HuH-7.5 (cell line): ENCODE measurements around the gene CDCP1.

Experiments
- DNase-seq: peaks from one replicate; pipeline ENCODE4 v3.0.0; 2011; ENCODE audit warnings: low spot score

The CDCP1 gene

DNA sequence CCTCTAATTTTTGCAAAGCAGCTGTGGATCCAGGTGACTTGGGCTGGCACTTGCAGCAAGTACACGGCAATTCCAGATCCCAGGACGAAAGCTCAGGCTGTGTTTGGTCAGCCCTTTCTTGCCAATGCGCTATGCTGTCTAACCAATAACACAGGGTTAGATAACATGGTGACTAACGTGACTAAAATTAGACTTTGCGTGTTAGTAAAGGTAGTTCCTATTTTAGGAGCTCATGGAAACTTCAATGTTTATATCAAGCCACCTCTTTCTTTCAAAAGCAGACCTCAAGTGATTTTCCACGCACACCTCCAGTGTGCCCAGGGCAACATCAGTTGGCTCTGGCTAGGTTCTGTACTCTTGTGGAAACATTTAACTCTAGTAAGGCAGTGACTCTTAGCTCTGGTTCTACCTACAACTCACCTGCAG lies 32.5 kb downstream of the CDCP1 start:
- no peak for DNase-seq

DNA sequence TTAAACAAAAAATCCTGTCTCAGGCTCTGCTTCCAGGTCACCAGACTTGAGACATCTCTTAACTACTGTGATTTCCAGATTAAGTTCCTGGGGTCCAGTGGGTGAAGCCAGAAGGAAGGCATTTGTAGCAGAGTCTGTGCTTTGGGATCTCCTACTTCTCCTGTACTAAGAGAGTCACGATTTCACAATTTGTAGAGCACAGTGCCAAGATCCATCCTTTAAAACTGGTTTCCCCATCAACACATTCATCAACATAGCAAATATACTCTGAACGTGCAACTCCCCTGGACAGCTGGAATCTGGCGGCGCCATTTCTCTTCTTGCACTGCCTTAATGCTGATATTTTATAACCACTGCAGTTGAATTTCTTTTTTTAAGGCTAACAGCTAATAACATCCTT lies 33.2 kb downstream of the CDCP1 start:
- DNase-seq, result no peak

DNA sequence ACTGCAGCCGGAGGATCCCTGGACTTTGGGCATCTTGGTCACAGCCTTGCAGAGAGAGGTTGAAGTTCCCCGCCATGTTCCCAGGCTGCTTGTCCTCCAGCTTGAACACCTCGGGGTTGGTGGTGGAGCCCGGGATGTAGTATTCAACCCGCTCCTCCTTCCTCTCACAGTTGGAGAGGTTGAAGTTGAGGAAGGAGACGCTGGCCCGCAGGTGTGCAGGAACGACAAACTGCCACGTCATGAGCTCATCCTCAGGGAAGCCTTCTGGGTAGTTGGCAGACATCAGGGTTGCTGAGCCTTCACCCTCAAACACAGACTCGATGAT lies 35.7 kb downstream of the CDCP1 start:
- no peak for DNase-seq

DNA sequence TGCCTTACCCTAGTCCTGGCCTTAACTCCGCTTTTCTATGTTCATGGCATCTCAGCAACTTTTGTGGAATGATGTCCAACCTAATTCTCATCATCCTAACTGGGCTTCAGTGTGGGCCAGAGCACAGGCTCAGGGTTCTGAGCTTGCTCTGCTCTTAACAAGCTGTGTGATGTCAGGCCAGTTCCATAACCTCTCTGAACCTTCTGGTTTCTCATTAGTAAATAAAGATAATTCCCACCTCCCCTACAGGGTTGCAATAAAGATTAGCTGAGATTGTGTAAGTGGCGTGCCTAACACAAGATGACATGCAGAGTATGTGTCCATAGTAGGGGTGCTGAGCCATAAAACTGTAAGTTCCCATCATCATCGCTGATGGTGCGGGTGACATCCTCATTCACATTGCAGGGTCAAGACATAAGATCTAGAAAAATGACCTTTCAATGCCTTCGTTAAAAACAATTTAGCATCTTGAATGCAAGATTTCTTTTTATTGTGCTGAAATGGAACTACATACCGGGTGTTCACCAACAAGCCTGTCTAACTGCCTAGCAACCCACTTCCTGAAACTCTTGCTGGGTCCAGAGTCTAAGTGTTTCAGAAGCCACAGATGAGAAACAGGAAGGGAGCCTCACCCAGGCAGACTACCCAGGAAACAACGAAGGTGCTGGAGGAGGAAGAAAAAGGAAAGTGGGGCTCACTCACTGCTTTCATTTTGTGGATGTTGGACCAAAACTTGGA lies 36.2 kb downstream of the CDCP1 start:
- DNase-seq, result peak; percentile 42

DNA sequence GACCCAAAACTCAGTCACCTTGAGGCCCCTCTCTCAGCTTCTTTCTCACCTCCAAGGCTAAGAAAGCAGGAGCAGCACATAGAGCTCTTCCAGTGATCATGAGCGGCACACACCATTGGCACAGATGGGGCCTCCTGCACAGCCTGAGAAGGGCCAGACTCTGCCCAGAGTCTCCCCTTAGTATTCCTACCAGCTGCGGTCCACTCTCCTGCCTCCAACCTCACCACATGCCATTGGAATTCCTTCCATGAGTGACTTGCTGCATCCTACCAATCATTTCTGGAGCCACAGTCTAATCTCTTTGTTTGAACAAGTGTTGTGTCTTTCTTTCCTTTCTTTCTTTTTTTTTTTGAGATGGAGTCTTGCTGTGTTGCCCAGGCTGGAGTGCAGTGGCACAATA lies 39.3 kb downstream of the CDCP1 start:
- no peak for DNase-seq

DNA sequence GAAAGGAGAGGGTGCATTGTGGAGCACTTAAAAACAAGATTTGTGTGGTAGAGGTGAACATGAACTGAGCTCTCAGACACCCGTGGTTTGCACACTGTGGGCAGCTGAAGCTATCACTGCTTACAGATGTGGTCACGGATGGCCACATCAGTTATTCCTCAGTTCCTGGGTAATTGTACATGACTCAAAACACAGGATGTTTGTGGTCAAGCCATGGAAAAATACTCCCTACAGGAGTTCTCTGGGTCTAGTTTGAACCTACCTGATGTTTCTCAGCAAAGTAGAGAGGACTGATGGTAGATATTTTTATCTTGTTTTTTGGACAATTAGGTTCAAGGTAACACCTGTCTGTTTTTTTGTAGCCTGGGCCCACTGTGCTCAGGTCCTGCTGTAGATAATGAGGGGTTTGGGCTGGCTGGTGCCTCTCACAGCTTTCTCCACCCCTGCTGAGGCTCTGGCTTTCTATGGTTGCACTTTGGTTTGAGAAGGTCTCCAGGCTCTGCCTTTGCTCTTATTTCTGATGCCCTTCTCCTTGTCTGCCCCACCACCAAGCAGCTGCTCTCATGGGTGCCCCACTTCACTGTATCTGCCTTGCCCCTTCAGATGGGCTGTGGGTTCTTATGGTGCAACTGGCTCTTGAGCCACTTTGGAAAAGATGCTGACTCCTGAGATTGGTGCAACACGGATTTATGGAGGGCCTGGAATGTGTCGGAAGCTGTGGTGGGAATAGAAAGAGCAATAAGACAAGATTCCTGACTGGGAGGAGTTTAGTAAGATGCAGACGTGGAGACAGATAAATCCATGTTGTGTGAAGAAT lies 40.1 kb downstream of the CDCP1 start:
- no peak for DNase-seq

DNA sequence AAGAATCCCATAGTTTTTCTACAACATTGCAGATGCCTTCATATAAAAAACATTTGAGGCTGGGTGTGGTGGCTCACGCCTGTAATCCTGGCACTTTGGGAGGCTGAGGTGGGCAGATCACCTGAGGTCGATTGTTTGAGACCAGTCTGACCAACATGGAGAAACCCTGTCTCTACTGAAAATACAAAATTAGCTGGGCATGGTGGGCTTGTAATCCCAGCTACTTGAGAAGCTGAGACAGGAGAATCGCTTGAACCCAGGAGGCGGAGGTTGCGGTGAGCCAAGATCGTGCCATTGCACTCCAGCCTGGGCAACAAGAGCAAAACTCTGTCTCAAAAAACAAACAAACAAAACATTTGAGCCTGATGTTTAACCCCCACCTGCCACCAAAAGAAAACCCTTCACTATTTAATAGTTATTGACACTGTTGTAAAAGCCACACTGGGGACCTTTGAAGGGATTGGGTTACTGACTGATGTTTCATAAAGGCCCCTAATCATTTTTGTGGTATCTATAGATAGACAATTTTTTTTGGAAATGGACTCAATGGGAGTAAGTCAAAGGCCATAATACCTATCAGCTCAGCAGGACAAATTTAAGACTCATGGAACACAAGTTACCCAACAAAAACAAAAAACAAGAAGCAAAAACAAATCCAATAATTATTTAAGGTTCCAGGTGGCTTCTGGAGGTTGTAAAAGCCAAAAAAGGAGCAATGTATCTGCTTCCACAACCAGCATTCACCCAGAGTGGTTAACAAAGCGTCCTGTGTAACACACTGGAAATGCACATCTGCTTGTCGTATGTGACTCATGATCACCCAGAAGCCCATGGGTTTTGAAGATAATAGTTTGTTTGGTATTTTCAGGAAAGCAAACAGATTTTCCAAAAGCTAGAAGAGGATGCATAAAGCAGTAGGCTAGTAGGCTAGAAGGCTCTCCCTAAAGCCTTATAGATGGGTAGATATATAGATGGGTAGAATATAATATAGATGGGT lies 41.2 kb downstream of the CDCP1 start:
- no peak for DNase-seq

DNA sequence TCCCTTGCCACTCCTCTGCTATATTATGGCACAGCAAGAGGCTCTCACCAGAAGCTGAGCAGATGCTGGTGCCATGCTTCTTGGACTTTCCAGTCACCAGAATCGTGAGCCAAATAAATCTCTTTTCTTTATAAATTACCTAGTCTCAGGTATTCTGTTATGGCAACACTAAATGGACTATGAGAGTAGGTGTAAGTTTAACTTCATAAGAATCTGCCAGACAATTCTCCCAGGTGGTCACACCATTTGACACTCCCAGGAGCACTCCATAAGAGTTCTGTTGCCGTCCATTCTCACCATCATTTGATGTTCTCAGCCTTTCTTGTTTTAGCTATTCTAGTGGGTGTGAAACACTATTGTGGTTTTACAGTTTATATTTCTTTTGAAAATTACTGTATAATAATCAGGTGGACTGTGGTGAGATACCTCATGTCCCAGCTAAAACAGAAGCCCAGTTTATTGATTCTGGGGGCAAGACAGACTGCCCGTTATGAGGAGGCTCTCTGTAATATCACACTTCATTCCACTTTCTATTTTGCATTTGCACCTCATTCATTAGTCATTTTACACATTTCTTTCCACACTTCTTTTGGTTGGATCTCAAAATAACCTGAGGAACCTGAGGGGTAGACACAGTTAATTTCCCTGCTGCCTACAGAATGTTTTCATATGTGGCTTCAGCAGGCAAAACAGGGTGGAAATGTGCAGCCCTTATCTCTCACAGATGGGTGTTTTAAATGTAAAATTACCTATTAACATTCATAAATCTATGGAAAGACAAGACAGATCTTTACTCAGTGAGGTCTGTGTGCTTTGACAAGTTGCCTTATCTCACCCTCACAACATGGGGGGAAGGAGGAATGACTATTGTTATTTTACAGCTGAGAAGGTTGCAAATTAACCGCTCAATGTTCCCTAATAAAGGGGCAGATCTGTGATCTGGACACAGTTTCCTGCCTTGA lies 42.1 kb downstream of the CDCP1 start:
- no peak for DNase-seq

DNA sequence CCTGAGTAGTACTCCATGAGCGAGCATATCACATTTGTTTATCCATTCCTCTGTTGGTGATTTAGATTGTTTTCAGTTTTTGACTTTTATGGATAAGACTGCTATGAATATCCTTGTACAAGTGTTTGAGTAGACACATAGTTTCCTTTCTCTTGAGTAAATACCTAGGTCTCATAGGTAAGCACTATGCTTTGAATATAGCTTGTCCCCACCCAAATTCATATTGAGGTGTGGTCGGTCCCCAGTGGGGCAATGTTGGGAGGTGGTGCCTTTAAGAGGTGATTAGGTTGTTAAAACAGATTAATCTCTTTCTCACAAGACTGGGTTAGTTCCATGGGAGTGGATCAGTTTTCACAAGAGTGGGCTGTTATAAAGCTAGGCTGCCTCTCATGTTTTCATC lies 42.8 kb downstream of the CDCP1 start:
- DNase-seq, result no peak

DNA sequence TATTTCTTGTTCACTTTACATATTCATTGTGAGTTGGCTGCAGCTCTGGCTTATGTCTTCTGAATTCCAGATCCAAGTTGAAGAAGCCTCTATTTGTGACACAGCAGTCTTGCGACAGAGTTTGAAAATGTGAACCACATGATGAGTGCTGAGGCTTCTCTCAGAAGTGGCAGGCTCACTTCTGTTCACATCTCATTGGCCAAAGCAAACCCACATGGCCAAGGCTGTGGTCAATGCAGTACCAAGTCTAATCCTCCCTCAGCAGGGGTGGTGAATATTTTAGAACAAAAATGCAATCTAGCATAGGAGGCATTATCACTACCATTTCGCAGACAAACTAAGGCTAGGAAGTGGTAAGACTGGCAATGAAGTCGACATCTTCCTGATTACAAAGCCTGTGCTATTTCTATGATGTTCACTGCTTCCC lies 45.2 kb downstream of the CDCP1 start:
- no peak for DNase-seq

DNA sequence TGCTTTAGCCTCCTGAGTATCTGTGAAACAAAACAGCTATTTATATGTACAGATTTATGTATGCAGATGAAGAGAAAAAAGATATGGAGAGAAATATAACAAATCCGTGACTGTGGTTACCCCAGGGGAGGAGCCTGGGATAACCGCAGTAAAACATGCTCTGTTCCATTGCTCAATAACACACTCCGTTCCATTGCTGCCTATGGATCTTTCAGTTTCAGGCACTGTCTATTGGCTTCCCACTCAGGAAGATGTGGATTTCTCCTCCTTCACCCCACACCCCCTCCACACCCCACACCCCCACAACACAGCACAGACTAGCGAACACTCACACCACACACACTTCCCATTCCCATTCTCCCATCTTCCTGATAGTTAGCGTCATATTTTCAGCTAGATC lies 47.9 kb downstream of the CDCP1 start:
- no peak for DNase-seq

DNA sequence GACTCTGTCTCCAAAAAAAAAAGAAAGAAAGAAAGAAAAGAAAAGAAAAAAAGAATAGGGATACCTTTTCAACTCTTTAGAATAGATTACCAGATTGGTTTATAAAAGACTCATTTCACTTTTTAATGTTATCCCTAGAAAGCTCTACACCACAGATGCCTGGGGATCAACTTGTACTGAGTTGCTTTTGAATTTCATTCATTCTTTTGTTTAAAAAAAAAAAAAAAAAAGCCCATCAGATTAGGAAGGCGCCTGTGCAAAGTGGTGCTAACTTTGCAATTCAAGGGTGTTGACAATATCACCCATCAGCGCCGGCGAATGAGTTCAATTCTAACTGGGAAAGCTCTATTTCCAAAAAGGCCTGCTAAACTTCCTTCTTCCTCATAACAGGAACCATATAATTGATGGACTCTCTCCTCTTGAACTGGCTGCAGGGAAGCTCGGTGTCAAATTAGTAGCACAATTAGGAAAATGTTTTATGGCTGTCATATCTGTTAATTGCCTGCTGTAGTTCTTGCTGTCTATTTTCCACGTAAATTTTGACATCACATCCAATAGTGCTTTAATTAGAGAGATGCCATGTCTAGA lies 48.8 kb downstream of the CDCP1 start:
- DNase-seq, result no peak

DNA sequence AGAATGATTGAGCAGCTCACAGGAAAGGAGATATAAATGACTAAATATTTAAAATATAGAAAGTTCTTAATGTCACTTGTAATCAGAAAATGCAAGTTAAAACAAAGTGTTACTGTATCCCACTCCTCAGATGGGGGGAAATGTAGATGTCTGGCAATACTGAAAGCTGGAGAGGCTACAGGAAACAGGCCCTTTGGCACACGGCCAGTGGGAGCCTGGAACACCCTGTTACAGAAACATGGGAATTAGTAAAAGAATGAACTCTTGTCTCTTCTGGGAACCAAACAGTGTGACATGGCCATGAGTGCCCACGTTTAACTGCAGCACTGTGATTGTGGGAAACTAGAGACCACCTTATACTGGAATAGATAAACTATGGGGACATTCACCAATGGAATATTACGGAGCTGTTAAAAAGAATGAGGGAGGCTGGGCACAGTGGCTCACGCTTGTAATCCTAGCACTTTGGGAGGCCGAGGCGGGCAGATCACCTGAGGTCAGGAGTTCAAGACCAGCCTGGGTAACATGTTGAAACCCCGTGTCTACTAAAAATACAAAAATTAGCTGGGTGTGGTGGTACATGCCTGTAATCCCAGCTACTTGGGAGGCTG lies 50.2 kb downstream of the CDCP1 start:
- DNase-seq, result no peak

DNA sequence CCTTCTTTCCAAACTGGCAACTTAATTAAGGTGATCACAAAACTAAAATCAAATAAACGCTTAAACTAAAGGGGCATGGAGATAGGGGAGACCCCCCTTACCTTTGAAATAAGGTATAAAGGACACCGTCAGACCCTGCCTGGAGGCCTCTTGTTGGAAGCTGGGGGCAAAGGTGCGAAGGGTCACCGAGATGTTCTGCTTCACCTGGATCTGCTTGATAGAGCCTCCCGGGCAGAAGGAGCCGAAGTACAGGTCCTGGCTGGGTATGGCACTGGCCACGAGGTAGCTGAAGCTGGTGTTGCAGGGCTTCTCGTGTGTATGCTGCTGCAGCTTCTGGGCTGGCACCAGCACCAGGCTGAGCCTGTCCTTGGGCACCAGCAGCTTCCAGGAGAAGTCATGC lies 53.0 kb downstream of the CDCP1 start:
- DNase-seq, result no peak

DNA sequence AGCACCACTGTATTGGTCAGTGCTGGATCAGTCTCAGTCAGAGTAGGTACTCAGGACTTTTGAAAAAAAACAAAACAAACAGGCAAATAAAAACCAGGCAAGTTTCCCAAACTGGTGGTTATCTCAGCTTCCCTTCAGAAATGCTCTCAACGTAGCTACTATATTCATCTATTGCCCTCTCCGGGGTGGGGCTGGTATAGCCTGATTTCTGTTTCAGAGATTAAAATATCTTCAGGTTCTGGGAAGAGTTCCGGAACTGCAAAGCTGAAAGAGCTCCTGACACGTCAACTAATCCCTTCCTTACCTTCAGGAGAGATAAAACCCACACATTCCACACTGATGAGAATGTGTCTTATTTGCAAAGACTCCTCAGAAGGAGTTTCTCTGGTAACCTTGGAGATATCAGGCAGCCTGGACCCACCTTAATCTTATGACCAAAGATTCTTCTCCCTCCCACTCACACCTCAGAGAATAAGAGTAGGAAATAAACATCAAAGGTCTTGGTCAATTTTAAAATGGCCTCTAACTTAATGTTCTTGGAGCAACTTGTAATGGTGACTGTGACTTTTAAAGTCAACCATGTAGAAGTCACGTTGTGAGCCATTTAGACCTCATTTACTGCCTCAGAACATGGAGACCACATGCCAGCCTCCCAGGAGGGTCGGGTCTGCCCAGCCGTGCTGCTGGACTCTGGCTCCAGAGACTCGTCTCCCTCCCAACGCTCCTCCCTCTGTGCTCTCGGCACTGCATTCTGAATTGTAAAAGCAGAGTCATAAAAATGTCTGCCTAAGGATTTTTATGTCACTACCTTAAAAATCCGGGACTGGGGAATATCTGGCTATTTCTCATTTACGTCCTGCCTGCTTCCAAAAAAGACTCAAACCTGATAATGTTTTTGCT lies 53.8 kb downstream of the CDCP1 start:
- no peak for DNase-seq

DNA sequence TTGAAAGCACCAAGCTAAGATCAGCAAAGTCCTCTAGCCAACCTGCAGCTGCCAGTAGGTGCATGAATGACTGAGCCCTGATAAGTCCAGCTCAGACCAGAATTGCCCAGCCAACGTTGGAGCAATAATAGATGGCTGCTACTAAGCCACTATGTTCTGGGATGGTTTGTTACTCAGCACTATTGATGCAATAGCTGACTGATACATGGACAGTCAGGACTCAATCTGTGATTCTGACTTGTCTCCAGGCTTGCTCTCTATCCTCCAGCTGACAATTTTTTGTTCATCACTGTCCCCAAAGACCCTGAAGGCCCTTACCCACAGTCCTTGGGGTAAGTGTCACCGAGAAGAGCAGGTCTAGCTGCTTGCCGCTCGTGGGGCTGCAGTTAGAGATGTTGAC lies 55.3 kb downstream of the CDCP1 start:
- no peak for DNase-seq

DNA sequence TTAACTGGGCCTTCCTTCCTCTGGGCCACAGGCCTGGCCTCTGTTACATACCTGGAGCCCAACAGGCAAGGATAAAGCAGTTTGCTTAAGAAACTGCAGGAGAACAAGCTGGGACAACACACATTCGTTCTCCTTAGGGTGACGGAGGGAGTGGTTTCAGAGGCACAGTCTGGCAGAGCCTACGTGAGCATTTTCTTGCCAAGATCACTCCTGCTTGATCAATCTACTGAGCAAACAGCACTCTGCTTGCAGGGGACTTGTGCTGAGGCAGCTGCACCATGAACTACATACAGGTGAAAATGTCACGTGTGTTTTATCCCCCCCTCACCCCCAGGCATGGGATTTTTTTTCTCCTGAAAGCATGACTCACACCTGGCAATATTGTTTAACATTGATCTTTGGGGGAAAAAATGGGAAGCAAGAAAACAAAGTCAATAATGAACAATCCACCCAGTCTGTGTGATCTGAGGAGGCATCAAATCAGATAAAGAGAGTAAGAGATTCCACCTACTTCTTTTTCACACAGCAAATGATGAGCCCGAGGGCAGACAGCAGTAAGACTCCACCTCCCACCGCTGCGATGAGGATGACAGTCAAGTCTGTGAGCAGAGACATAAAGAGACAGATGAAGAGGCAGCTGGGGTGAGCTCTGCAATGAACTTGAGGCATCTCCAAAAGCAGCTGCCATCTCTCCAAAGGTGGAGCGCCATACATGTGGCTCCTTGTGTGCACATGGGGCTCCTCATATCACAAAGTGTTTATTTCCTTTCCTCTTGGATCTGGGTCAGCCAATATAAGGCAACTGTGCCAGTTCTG lies 57.4 kb downstream of the CDCP1 start:
- no peak for DNase-seq

DNA sequence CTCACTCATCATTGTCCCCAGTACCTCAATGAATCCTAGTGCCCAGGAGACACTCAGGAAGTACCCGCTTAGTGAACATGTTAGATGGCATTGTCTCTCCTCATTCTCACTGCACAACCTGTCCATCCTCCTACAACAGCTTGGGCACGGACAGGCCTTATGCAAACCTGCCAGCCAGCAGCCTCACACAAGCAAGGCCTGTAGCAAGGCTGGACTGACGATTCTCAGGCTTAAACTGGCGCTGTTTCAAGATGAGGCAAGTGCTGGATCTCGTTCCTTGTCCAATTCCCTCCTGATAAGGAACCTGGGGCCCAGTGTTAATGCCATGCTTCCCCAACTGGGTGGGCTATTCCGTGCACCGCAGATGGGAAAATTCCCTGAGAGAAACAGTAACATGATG lies 59.0 kb downstream of the CDCP1 start:
- DNase-seq, result no peak
